Tibial nerve (tissue), 4 donors: ENCODE measurements around the gene PEDS1. TPM values are rescaled to one million over a fixed set of nuclear protein-coding genes. Genes with fewer than 3 reads are reported as not detected.

Experiments used
- DNase-seq, 2 donors: peaks; one replicate each; pipeline ENCODE4 v3.0.0-alpha.2; 2019; ENCODE audit warnings: low spot score in 2 of 2
- H3K27ac ChIP-seq, 4 donors: fragments of 200-600 bp; sonication (generic) in 3 of 4; one replicate each; pipeline ENCODE4 v1.5.1; 2017 to 2019; ENCODE audit warnings: mild to moderate bottlenecking in 1 of 4
- H3K27me3 ChIP-seq, 2 donors: fragments of 200-600 bp; sonication (generic) in 1 of 2; one replicate each; pipeline versions ENCODE4 v1.5.1 to v1.6.0; 2017 to 2019
- H3K36me3 ChIP-seq, 3 donors: fragments of 200-600 bp; sonication (generic); one replicate each; pipeline ENCODE4 v1.5.1; 2018 to 2019
- H3K4me1 ChIP-seq, 4 donors: fragments of 200-600 bp; sonication (generic) in 3 of 4; one replicate each; pipeline ENCODE4 v1.5.1; 2017 to 2019
- H3K4me3 ChIP-seq, 4 donors: fragments of 200-600 bp; sonication (generic) in 3 of 4; one replicate each; pipeline ENCODE4 v1.5.1; 2017 to 2019; ENCODE audit warnings: mild to moderate bottlenecking in 1 of 4, moderate library complexity in 1 of 4
- H3K9me3 ChIP-seq, 4 donors: fragments of 200-600 bp; sonication (generic) in 3 of 4; one replicate each; pipeline ENCODE4 v1.5.1; 2017 to 2019
- EP300 ChIP-seq, 2 donors: sonication (generic); formaldehyde crosslinking; IDR thresholded peaks; one replicate each; pipeline ENCODE4 v1.6.1; 2017; ENCODE audit warnings: antibody characterized with exemption in 2 of 2, mild to moderate bottlenecking in 1 of 2
- POLR2A ChIP-seq, 2 donors: fragments of 450-650 bp; IDR thresholded peaks; one replicate each; pipeline ENCODE4 v1.6.1; 2017; ENCODE audit warnings: antibody characterized with exemption in 2 of 2, mild to moderate bottlenecking in 2 of 2, moderate library complexity in 2 of 2
- WGBS, 2 donors: methylation state at CpG; one replicate each; pipeline ENCODE4 v1.1.5; 2018; 5-methylcytosine and 5-hydroxymethylcytosine counted together
- total RNA-seq, 4 donors: library from RNA; depleted of rRNA; stranded (reverse); fragments of >200 nt; gene quantifications; one replicate each; pipeline ENCODE4 v1.1.0, GENCODE V29; 2016
- TF ChIP-seq, protein P1 (sequence below), 5 experiments: fragments of 200-600 bp in 3 of 5; fragments of 450-650 bp in 2 of 5; sonication (generic) in 3 of 5; IDR thresholded peaks; one replicate each; pipeline ENCODE4 v1.5.1; 2016 to 2019; ENCODE audit warnings: antibody characterized with exemption in 5 of 5, mild to moderate bottlenecking in 3 of 5, moderate library complexity in 2 of 5

The PEDS1 gene
- total RNA-seq, 4 donors from 2014 or later = 26.4 to 36.7 (median 35.5) TPM

DNA sequence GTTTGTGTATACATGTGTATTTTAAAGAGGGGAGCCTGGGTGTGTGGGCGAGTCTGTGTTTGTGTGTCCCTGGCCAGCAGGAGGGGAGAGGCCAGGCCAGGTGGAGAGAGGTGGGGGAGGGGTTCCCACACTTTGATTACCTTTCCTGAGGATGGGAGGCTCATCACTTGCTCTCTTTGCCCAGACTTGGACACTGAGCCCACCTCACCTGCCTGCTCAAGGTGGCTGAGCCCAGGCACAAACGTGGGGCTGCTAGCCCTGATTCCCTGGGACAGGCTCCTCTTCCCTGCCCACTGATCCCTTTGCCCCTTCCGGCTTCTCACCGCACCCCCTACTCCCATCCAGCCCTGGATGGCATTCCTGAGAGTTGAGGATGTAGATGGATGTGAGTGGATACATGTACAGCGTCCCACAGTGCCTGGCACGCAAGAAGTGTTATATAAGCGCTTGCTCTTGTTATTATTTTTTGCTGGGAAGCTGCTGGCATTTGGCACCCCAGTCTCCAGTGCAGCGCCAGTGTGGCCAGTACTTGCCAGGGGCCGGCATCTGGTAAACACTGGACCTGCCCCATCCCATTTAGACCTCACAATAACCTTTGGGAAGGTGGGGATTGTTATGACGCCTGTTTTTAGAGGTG is 39.8 kb upstream of the PEDS1 start:
- Histone ChIP-seq H3K36me3 (peaks cover 2 to 35% (median 3%) of the 10 kb centered on the region in 3 donors), H3K4me3 (peak overlapping the region; percentile 85 to 97 (median 90)), H3K4me1 (peaks cover 0 to 42% (median 8%) of the 10 kb centered on the region in 4 donors), H3K27ac (peak overlapping the region; percentile 97 to 100 (median 99)), H3K9me3 (no peaks in the 10 kb centered on the region), H3K27me3 (no peaks in the 10 kb centered on the region)
- WGBS, 2 donors = 22 to 56% methylated on average over 9 to 10 of the region's 10 CpGs
- DNase-seq = peak in 1 of 2 donors; percentile 45
- TF ChIP-seq EP300 (IDR thresholded peaks at IDR 0.05) (peak in 1 of 2 donors; percentile 23), POLR2A (IDR thresholded peaks at IDR 0.05) (peak in 1 of 2 donors; percentile 11)
- TF ChIP-seq, protein P1, sequence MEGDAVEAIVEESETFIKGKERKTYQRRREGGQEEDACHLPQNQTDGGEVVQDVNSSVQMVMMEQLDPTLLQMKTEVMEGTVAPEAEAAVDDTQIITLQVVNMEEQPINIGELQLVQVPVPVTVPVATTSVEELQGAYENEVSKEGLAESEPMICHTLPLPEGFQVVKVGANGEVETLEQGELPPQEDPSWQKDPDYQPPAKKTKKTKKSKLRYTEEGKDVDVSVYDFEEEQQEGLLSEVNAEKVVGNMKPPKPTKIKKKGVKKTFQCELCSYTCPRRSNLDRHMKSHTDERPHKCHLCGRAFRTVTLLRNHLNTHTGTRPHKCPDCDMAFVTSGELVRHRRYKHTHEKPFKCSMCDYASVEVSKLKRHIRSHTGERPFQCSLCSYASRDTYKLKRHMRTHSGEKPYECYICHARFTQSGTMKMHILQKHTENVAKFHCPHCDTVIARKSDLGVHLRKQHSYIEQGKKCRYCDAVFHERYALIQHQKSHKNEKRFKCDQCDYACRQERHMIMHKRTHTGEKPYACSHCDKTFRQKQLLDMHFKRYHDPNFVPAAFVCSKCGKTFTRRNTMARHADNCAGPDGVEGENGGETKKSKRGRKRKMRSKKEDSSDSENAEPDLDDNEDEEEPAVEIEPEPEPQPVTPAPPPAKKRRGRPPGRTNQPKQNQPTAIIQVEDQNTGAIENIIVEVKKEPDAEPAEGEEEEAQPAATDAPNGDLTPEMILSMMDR (IDR thresholded peaks at IDR 0.05) = no peak

DNA sequence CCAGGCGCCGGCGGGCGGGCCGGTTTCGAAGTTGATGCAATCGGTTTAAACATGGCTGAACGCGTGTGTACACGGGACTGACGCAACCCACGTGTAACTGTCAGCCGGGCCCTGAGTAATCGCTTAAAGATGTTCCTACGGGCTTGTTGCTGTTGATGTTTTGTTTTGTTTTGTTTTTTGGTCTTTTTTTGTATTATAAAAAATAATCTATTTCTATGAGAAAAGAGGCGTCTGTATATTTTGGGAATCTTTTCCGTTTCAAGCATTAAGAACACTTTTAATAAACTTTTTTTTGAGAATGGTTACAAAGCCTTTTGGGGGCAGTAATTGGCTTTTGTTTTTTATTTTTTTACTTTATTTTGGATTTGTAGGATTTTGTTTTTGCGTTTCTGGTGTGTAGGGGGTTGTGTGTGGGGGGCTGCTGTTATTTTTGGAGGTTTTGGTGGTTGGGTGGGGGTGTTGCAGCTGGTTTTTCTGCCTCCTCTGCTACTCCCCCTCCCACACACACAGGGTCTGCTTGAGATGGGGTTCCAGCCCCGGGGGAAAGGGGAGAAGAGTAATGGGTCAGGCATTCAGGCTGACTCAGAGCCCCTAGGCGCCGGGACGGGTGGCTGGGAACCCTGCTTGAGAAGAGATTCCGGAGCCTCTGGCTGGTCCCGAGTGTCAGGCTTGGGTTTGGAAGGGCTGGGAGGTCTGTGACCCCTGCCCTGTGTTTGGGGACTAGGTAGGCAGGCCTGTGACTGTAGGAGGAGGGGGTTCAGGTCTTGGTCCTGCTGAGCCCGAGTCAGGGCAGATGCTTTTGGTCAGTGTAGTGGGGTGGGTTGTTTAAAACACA is 39.1 kb upstream of the PEDS1 start:
- peak; percentile 73 to 75 for DNase-seq
- Histone ChIP-seq H3K36me3 (peaks cover 2 to 35% (median 3%) of the 10 kb centered on the region in 3 donors), H3K9me3 (no peaks in the 10 kb centered on the region), H3K27ac (peak overlapping the region; percentile 97 to 100 (median 99)), H3K4me1 (peaks cover 0 to 41% (median 8%) of the 10 kb centered on the region in 4 donors), H3K4me3 (peak overlapping the region; percentile 85 to 97 (median 90)), H3K27me3 (no peaks in the 10 kb centered on the region)
- WGBS, 2 donors = 3 to 5% methylated on average over 25 of the region's 25 CpGs
- TF ChIP-seq, protein P1 (IDR thresholded peaks at IDR 0.05) = peak in 1 of 5 experiments; percentile 6
- TF ChIP-seq POLR2A (IDR thresholded peaks at IDR 0.05) (peak in 1 of 2 donors; percentile 23), EP300 (IDR thresholded peaks at IDR 0.05) (peak; percentile 17 to 88)

DNA sequence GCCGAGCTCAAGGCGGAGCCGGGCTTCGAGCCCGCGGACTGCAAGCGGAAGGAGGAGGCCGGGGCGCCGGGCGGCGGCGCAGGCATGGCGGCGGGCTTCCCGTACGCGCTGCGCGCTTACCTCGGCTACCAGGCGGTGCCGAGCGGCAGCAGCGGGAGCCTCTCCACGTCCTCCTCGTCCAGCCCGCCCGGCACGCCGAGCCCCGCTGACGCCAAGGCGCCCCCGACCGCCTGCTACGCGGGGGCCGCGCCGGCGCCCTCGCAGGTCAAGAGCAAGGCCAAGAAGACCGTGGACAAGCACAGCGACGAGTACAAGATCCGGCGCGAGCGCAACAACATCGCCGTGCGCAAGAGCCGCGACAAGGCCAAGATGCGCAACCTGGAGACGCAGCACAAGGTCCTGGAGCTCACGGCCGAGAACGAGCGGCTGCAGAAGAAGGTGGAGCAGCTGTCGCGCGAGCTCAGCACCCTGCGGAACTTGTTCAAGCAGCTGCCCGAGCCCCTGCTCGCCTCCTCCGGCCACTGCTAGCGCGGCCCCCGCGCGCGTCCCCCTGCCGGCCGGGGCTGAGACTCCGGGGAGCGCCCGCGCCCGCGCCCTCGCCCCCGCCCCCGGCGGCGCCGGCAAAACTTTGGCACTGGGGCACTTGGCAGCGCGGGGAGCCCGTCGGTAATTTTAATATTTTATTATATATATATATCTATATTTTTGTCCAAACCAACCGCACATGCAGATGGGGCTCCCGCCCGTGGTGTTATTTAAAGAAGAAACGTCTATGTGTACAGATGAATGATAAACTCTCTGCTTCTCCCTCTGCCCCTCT is 38.2 kb upstream of the PEDS1 start:
- no peak for DNase-seq
- H3K4me1 ChIP-seq = peaks cover 0 to 42% (median 8%) of the 10 kb centered on the region in 4 donors
- H3K9me3 ChIP-seq = no peaks in the 10 kb centered on the region
- WGBS, 2 donors = 0% methylated on average over 21 to 52 of the region's 96 CpGs
- peak overlapping the region; percentile 97 to 100 (median 99) for H3K27ac ChIP-seq
- no peaks in the 10 kb centered on the region for H3K27me3 ChIP-seq
- peak overlapping the region; percentile 85 to 97 (median 90) for H3K4me3 ChIP-seq
- peak in 1 of 2 donors; percentile 12 for TF ChIP-seq POLR2A (IDR thresholded peaks at IDR 0.05)
- peak in 1 of 2 donors; percentile 9 for TF ChIP-seq EP300 (IDR thresholded peaks at IDR 0.05)
- TF ChIP-seq, protein P1 (IDR thresholded peaks at IDR 0.05) = peak; percentile 17 to 76 (median 43)
- H3K36me3 ChIP-seq = peaks cover 2 to 35% (median 3%) of the 10 kb centered on the region in 3 donors

DNA sequence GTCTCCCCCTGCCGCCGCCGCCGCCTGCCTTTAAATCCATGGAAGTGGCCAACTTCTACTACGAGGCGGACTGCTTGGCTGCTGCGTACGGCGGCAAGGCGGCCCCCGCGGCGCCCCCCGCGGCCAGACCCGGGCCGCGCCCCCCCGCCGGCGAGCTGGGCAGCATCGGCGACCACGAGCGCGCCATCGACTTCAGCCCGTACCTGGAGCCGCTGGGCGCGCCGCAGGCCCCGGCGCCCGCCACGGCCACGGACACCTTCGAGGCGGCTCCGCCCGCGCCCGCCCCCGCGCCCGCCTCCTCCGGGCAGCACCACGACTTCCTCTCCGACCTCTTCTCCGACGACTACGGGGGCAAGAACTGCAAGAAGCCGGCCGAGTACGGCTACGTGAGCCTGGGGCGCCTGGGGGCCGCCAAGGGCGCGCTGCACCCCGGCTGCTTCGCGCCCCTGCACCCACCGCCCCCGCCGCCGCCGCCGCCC is 37.6 kb upstream of the PEDS1 start:
- DNase-seq = peak; percentile 31 to 40
- peaks cover 0 to 46% (median 8%) of the 10 kb centered on the region in 4 donors for H3K4me1 ChIP-seq
- H3K9me3 ChIP-seq = no peaks in the 10 kb centered on the region
- peaks cover 2 to 35% (median 3%) of the 10 kb centered on the region in 3 donors for H3K36me3 ChIP-seq
- H3K27ac ChIP-seq = peak overlapping the region; percentile 97 to 100 (median 99)
- H3K27me3 ChIP-seq = no peaks in the 10 kb centered on the region
- peak overlapping the region; percentile 85 to 97 (median 90) for H3K4me3 ChIP-seq
- WGBS, 2 donors = 1% methylated on average over 23 of the region's 69 CpGs; no CpG with 5 or more reads in 1 of the 2 donors
- TF ChIP-seq, protein P1 (IDR thresholded peaks at IDR 0.05) = peak in 2 of 5 experiments; percentile 29 to 43
- no peak for TF ChIP-seq EP300 (IDR thresholded peaks at IDR 0.05)
